Peyer's patch (tissue), 4 donors: Measurements from ENCODE around the gene TMEM63A.

Source experiments
- CTCF ChIP-seq, 6 experiments: fragments of 450-650 bp in 4 of 6; fragments of 200-600 bp in 2 of 6; sonication (generic) in 1 of 6; IDR thresholded peaks; one replicate each; pipeline ENCODE4 v1.5.1; 2017 to 2019; ENCODE audit warnings: antibody characterized with exemption in 6 of 6, mild to moderate bottlenecking in 3 of 6, moderate library complexity in 1 of 6
- POLR2A ChIP-seq, 2 donors: fragments of 450-650 bp; IDR thresholded peaks; one replicate each; pipeline ENCODE4 v1.5.1; 2017; ENCODE audit warnings: antibody characterized with exemption in 2 of 2, mild to moderate bottlenecking in 2 of 2, moderate library complexity in 2 of 2

GRCh38 chr1:225828706-225829345, 53.4 kb downstream of the TMEM63A start:
- no peak for TF ChIP-seq CTCF (IDR thresholded peaks at IDR 0.05)
- TF ChIP-seq POLR2A (IDR thresholded peaks at IDR 0.05) = no peak
